GM19468 (cell line): ENCODE results near the gene RFPL1.
"Not testable (repeated sequence)": the region's sequence is repeated elsewhere in the genome, so short reads cannot be mapped to it uniquely, and the experiment has no call there.

Experiments used
- ATAC-seq: cut with Tn5 transposase; IDR thresholded peaks from one replicate; pipeline ENCODE4 v1.9.1; 2021; ENCODE audit warnings: mild to moderate bottlenecking, moderate library complexity, moderate number of reproducible peaks; ENCODE audit not compliant: unreplicated experiment; ENCODE audit errors: extremely low read depth

The RFPL1 gene

DNA sequence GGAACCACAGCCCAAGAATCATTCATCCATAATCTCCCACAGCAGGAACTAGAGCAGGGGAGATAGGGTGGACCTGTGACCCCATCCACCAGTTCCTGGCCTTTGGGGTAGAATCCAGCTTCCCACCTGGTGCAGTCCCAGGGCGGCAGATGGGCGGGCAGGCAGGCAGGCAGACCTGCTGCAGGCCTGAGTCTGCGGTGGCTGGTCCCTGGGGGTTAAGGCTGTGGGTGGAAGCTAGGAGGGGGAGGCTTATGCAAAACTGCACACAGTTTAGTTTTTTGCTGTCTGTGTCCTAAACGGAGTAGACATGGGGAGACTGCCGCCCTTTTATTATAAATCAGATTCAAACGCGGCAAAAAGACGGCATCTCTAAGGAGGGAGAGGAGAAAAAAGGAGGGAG is 37.2 kb downstream of the RFPL1 start:
- no peak for ATAC-seq

DNA sequence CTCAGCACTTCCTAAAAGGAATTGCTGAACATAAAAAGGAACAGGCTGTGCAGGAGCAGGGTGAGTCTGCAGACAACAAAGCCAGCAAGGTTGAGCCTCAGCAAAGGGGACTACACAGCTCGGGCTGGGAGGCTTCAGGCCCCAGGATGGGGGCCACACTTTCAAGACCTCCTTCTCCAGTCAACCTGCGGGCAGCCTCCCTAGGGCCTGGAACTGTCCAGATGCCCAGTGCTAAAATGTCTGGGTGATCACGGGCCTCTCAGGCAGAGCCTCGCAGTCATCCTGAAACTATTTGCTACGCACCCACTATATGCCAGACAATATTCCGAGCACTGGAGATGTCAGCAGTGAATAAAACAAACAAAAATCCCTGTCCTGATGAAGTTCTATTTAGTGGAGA is 37.7 kb downstream of the RFPL1 start:
- no peak for ATAC-seq

DNA sequence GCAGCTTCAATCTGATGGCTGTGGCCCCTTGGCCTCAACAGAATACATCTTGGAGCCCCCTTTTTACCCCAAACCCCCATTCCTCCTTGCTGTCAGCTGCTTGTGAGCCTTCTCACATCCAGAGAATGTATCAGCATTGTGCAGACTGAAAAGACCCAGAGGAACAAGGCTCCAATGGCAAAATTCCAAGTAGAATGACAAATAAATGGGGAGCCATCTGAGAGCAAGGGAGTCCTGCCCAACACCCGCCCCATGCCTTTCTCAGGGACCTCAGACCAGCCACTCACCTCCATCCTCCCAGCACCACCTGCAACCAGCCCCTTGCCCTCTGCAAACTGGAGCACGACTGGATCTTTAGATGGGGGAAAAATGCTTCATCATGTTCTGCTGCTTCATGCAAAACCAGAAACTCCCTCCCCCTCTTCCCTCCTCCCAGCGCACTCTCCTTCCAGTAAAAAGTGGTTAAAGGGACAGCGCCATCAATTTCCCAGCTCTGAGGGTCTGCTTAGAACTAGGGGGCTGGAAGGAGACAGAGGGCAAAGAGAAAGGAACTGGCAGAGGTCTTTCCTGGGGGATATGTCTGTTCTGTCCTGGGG is 39.4 kb downstream of the RFPL1 start:
- ATAC-seq = no peak

DNA sequence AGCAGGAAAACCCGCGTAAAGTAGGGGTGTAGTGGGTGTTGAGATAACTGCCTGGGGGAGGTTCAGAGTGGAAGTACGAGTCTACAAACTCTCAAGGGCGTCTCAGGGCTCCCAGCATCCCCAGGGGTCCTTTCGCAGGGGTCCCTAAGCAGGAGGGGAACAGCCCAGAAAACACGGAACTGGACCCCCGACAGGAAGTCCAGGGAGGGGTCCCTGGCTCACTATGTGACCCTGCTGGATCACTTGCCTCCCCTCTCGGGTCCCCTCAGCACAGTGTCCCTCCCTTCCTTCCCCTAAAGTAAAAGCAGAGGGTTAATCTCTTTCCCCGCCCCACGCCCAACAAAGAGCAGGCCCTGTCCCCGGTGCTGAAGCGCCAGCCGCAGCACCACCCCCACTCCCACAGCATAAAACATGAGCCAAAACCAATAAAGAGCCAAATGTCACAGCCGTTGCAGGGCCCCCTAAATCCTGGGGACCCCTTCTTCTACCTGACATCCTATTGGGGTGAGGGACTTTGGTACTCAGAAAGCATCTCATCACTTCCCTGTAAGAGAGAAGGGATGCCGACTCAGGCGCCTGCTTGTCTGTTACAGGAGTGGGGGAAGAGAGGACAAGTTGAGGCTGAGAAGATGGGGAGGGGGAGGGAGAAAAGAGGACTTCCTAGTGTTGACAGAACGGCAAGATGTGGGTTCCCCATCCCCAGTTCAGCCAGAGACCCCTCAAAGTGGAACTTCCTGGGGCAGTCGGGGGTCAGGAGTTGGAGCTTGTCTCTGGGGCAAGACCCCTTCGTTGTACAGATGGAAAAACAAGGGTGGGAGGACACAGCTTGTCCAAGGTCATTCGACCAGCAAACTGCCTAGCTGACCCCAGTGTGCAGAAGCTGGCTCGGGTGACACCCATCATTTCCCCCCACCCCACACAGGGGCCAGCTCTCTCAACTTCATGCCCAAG is 40.2 kb downstream of the RFPL1 start:
- no peak for ATAC-seq

DNA sequence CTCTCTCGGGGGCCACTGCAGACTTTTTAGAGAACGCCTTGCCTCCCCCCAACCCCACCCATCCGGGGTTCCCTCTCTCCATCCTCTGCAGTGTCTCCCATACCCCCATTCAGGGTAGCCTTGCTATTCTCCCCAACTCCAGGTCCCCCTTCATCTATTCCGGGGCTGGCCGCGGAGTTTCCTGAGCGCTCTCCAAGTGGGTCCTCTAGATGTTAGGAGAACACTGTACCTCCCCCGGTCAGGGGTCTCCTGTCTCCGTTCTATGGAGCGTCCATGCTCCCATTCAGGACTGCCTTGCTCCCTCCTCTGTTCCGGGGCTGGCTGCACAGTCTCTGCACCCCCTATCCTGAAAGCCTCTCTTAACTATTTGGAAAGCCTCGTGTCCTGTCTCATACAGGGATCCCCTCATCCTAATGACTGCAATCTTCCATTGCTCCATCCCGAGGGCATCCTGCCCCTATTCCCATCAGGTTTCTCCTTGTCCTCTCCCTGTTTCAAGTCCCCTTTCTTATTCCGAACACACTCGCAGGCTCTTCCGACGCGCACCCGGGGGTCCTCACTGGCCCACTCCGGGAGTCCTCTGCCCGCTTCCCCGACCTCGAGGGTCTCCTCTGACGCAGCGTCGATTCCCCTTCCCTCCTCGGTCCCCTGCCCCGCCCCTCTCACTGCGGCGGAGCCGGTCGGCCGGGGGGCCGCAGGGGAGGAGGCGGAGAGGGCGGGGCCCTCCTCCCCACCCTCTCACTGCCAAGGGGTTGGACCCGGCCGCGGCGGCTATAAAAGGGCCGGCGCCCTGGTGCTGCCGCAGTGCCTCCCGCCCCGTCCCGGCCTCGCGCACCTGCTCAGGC is 41.3 kb downstream of the RFPL1 start, which contains the start of gene NEFH:
NEFH (plus strand) TSS at position 802 of the 845 bp plus-strand sequence. CDS start 45 bp downstream, outside the sequence.
- ATAC-seq = no peak

DNA sequence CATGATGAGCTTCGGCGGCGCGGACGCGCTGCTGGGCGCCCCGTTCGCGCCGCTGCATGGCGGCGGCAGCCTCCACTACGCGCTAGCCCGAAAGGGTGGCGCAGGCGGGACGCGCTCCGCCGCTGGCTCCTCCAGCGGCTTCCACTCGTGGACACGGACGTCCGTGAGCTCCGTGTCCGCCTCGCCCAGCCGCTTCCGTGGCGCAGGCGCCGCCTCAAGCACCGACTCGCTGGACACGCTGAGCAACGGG is 41.8 kb downstream of the RFPL1 start:
- ATAC-seq = no peak

DNA sequence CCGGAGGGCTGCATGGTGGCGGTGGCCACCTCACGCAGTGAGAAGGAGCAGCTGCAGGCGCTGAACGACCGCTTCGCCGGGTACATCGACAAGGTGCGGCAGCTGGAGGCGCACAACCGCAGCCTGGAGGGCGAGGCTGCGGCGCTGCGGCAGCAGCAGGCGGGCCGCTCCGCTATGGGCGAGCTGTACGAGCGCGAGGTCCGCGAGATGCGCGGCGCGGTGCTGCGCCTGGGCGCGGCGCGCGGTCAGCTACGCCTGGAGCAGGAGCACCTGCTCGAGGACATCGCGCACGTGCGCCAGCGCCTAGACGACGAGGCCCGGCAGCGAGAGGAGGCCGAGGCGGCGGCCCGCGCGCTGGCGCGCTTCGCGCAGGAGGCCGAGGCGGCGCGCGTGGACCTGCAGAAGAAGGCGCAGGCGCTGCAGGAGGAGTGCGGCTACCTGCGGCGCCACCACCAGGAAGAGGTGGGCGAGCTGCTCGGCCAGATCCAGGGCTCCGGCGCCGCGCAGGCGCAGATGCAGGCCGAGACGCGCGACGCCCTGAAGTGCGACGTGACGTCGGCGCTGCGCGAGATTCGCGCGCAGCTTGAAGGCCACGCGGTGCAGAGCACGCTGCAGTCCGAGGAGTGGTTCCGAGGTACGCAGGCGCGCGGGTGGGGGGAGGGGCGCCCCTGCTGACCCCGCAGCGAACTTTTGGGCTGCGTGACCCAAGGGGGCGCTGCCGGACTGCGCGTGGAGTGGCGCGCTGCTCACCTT is 42.3 kb downstream of the RFPL1 start:
- ATAC-seq = no peak

DNA sequence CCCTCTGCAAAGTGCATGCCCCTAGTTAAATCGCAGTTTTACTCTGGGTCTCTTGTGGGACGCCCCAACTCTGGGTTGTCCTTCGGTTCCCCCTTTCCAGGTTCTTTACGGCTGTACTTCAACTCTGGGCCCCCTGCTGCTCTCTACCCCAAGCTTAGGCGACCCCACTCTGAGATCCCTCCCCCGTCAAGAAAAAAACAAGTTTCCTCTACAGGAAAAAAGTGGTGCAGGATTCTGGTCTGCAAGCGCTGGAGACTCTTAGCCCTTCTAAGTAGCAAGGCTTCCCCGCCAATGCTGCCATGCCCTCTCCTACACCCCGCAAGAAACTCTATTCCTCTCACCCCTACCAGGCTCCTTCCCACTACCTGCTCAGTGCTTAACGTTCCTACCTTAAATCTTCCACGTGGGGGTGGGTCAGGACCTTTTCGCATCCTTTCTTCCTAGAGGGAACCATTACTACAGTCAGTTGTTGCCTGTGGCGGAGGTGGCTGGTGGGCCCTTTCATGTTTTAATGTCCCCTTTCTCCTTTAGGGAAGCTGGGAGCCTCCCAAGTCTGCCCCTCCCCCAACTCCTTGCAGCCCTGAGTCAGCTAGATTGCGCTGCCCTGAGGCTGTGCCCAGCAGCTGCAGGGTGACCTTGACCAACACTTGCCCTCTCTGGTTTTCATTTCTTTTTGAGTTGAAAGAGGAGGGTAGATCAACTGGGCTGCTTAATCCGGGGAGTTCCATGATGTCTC is 43.0 kb downstream of the RFPL1 start:
- ATAC-seq = no peak

DNA sequence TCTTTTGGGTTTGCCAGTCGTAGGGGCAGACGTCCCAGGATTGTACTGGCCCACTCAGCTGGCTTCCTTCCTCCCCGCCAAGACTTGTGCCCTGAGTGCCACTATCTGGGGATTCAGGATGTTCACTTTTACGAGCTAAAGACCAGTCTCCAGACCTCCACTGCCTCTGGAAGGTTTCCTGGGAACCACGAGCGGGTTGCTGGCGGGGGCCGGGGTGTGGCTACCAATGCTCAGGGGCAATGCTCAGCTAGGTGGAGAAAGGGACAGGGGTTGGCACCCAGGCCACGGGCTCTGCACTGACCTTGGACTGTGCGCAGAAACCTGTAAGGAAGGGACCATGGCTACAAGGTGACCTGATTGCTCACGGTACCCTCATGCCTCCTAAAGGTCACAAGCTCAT is 43.9 kb downstream of the RFPL1 start:
- no peak for ATAC-seq

DNA sequence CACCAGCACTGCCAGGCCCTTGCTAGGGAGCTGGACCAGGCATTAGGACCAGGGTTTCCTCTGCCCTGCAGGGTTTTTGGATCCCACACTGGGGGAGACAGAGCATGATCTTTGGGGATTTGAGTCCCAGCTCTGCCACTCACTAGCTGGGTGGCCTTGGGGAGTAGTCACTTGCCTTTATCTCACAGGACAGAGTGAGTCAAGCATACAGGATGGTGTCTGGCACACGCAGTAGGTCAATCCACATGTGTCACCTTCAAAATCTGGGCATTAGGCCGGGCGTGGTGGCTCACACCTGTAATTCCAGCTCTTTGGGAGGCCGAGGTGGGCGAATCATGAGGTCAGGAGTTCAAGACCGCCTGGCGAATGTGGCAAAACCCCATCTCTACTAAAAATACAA is 44.3 kb downstream of the RFPL1 start:
- no peak for ATAC-seq

DNA sequence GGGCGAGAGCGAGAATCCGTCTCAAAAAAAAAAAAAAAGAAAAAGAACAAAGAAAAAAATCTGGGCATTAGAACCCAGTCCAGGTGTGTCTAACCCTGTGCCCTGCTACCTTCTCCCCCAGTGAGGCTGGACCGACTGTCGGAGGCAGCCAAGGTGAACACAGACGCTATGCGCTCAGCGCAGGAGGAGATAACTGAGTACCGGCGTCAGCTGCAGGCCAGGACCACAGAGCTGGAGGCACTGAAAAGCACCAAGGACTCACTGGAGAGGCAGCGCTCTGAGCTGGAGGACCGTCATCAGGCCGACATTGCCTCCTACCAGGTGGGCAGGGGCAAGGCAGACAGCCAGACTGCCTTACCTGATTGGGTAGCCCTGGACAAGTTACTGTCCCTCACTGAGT is 44.9 kb downstream of the RFPL1 start:
- no peak for ATAC-seq

DNA sequence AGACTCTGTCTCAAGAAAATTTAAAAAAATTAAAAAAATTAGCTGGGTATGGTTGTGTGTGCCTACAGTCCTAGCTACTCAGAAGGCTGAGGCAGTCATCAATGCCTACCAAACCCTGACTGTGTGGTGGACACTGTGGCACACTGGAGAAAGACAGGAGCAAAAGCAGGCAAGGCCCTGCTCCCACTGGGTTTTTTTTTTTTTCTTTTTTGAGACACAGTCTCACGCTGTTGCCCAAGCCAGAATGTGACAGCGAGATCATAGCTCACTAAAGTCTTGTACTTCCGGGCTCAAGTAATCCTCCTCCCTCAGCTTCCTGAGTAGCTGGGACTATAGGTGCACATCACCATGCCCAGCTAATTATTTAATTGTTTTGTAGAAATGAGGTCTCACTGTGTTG is 46.3 kb downstream of the RFPL1 start:
- no peak for ATAC-seq

DNA sequence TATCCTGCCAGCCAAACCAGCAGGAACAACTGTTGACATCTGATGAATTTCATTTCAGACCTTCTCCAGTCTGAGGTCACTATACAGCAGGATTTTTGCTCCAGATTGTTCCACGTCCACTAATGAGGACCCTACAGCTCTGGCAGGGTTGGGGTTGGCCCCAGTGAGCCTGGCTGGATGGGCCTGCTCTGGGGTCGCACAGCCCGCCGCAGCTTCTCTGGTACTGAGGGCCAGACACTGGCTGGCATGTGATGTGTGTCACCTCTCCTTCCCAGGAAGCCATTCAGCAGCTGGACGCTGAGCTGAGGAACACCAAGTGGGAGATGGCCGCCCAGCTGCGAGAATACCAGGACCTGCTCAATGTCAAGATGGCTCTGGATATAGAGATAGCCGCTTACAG is 47.1 kb downstream of the RFPL1 start:
- no peak for ATAC-seq

DNA sequence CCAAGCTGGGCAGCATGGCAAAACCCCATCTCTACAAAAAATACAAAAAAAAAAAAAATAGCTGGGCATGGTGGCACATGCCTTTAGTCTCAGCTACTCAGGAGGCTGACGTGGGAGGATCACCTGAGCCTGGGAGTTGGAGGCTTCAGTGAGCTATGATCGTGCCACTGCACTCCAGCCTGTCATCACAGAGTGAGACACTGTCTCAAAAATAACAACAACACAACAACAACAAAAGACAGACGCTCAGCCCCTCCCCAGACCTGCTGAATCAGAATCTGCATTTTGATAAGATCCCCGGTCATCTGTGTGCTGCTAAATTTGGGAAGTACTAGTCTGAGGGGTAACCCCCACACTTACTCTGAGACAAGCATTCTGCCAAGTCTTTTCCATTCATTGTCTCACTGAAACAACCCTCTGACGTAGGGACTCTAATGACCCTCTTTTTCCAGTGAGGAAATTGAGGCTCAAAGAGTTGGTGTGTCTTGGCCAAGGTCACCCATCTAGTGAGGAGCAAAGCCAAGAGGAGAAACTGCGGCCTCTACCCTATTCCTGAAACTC is 49.1 kb downstream of the RFPL1 start:
- no peak for ATAC-seq

DNA sequence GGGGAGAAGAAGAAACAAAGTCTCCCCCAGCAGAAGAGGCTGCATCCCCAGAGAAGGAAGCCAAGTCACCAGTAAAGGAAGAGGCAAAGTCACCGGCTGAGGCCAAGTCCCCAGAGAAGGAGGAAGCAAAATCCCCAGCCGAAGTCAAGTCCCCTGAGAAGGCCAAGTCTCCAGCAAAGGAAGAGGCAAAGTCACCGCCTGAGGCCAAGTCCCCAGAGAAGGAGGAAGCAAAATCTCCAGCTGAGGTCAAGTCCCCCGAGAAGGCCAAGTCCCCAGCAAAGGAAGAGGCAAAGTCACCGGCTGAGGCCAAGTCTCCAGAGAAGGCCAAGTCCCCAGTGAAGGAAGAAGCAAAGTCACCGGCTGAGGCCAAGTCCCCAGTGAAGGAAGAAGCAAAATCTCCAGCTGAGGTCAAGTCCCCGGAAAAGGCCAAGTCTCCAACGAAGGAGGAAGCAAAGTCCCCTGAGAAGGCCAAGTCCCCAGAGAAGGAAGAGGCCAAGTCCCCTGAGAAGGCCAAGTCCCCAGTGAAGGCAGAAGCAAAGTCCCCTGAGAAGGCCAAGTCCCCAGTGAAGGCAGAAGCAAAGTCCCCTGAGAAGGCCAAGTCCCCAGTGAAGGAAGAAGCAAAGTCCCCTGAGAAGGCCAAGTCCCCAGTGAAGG is 50.9 kb downstream of the RFPL1 start:
- ATAC-seq = not testable (repeated sequence)

DNA sequence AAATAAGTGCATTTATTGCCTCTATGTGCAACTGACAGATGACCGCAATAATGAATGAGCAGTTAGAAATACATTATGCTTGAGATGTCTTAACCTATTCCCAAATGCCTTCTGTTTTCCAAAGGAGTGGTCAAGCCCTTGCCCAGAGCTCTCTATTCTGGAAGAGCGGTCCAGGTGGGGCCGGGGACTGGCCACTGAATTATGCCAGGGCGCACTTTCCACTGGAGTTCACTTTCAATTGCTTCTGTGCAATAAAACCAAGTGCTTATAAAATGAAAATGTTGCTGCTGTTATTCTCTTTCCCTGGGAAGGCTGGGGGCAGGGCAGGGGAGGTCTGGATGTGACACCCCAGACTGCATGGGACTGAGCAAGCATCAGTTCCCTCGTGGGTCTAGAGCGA is 52.6 kb downstream of the RFPL1 start:
- ATAC-seq = no peak
